Muscle of leg (tissue), 11 donors: ENCODE results near the gene NOL9. TPM values are rescaled to one million over a fixed set of nuclear protein-coding genes. Genes with fewer than 3 reads are reported as not detected.

Experiments used
- DNase-seq: peaks from one replicate; pipeline ENCODE4 v3.0.0; 2013
- H3K27ac ChIP-seq: one replicate; pipeline ENCODE4 v1.5.1; 2013; ENCODE audit warnings: mild to moderate bottlenecking, low read length, control low read depth
- H3K27me3 ChIP-seq: one replicate; pipeline ENCODE4 v1.6.1; 2013; ENCODE audit warnings: low read length; ENCODE audit not compliant: control insufficient read depth, insufficient read depth
- H3K36me3 ChIP-seq: one replicate; pipeline ENCODE4 v1.6.1; 2013; ENCODE audit warnings: low read length; ENCODE audit not compliant: control insufficient read depth, insufficient read depth
- H3K4me1 ChIP-seq: one replicate; pipeline ENCODE4 v1.6.1; 2013; ENCODE audit warnings: low read length; ENCODE audit not compliant: control insufficient read depth, insufficient read depth
- H3K4me3 ChIP-seq: one replicate; pipeline ENCODE4 v1.5.1; 2013; ENCODE audit warnings: low read length, control low read depth
- H3K9me3 ChIP-seq: replicated peaks from 2 replicates; pipeline ENCODE4 v1.6.1; 2013; ENCODE audit warnings: low read depth, low read length; ENCODE audit not compliant: control insufficient read depth
- WGBS: methylation state at CpG from one replicate; pipeline ENCODE4 v1.1.5; 2013; ENCODE audit warnings: missing lambda C conversion rate; ENCODE audit not compliant: insufficient coverage; 5-methylcytosine and 5-hydroxymethylcytosine counted together
- polyA plus RNA-seq, 8 donors: library from polyadenylated mRNA; unstranded; fragments of 120-200 nt; gene quantifications; one replicate each; pipeline versions ENCODE4 v1.2.1 to v1.2.3, GENCODE V29; 2013; ENCODE audit warnings: inconsistent platforms in 1 of 8, low replicate concordance in 1 of 8; ENCODE audit not compliant: insufficient read length in 8 of 8, insufficient read depth in 1 of 8
- total RNA-seq: library from RNA; stranded (reverse); fragments of 120-200 nt; gene quantifications from one replicate; pipeline ENCODE4 v1.2.4, GENCODE V29; 2013

NOL9 gene
- total and polyA plus RNA-seq, 9 donors = 10.0 to 19.1 (median 13.9) TPM

DNA sequence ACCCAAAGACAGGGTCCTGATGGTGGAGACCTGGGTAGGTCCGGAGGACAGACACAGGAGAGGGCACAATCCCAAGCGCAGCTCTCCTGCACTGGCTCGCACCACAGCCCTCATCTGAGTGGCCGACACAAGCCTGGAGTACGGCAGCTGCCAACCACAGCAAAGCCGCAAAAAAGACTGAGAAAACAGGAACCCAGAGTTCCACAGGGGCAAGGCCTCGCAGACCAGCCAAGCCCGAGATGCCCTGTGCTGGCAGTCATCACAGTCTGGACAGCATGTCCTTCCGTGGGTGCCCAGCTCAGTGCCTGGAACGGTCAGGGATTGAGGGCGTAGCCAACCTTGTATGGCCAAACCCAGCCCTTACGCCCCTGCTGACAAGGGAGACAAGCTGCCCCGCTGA is 36.9 kb upstream of the NOL9 start:
- Histone ChIP-seq H3K4me3 (no peak overlapping the region), H3K36me3 (peaks cover 84% of the 10 kb centered on the region), H3K27me3 (no peaks in the 10 kb centered on the region), H3K9me3 (no peaks in the 10 kb centered on the region), H3K27ac (no peak overlapping the region), H3K4me1 (peaks cover 54% of the 10 kb centered on the region)
- DNase-seq = no peak
- 90% methylated on average over 13 of the region's 13 CpGs for WGBS

DNA sequence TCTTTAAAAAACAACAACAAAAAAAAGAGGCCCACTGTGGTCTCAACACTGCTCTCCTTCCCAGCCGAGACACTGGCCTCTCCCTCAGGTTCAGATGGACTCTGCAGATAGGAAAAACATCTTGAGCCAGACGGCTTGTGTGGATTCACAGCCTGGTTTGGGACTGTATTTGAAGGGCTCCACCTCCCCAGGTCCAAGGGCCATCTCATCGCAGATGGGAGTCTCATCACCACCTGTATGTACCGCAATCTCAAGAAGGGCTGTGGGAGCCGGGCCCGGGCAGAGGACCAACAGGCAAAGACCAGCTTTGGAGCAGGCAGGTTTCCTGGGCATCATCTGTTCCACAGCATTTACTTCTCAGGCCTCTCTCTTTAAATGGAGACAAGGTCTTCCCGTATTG is 35.7 kb upstream of the NOL9 start:
- no peak for DNase-seq
- Histone ChIP-seq H3K36me3 (peaks cover 75% of the 10 kb centered on the region), H3K27me3 (no peaks in the 10 kb centered on the region), H3K4me3 (no peak overlapping the region), H3K9me3 (no peaks in the 10 kb centered on the region), H3K27ac (no peak overlapping the region), H3K4me1 (peaks cover 56% of the 10 kb centered on the region)
- 85% methylated on average over 7 of the region's 7 CpGs for WGBS

DNA sequence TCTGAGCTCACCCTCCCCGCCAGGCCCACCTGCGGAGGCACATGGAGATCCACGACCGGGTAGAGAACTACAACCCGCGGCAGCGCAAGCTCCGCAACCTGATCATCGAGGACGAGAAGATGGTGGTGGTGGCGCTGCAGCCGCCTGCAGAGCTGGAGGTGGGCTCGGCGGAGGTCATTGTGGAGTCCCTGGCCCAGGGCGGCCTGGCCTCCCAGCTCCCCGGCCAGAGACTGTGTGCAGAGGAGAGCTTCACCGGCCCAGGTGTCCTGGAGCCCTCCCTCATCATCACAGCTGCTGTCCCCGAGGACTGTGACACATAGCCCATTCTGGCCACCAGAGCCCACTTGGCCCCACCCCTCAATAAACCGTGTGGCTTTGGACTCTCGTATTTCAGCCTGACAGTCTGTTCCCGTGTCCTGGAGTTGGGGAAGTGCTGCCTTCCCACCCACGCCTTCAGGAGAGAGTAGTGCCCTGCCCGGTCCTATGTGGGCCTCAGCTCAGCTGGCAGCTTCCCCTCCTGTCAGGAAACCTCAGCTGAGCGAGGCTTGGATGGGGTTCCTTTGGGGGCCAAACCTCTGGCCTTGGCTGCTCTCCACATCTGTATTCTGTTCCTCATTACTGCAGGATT is 34.7 kb upstream of the NOL9 start:
- H3K4me3 ChIP-seq = no peak overlapping the region
- peaks cover 70% of the 10 kb centered on the region for H3K36me3 ChIP-seq
- no peaks in the 10 kb centered on the region for H3K27me3 ChIP-seq
- H3K4me1 ChIP-seq = peaks cover 56% of the 10 kb centered on the region
- DNase-seq = no peak
- peak overlapping the region; percentile 17 for H3K27ac ChIP-seq
- 48% methylated on average over 18 of the region's 24 CpGs for WGBS
- H3K9me3 ChIP-seq = no peaks in the 10 kb centered on the region

DNA sequence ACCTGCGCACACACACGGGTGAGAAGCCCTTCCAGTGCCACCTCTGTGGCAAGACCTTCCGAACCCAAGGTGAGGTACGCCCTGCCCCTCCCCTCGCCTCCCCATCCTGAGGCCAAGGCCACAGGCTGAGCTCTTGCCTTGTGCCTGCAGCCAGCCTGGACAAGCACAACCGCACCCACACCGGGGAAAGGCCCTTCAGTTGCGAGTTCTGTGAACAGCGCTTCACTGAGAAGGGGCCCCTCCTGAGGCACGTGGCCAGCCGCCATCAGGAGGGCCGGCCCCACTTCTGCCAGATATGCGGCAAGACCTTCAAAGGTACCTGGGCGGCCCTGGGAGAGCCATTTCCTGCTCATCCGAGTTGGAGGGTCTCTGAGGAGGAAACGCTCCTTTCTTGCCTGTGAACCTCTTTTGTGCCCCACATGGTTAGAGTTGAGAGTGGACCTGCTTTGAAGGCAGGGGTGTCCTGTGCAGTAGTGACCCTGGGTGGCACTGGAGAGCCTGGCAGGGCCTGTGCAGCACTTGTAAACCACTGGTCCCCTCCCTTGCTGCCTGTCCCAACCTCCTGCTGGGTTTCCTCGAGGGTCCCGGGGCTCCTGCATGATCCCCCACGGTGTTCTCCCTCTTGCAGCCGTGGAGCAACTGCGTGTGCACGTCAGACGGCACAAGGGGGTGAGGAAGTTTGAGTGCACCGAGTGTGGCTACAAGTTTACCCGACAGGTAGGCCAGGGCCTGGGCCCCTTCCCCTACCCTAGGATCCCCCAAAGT is 34.0 kb upstream of the NOL9 start:
- Histone ChIP-seq H3K27ac (no peak overlapping the region), H3K4me3 (no peak overlapping the region), H3K9me3 (no peaks in the 10 kb centered on the region), H3K36me3 (peaks cover 63% of the 10 kb centered on the region), H3K4me1 (peaks cover 56% of the 10 kb centered on the region), H3K27me3 (no peaks in the 10 kb centered on the region)
- WGBS = 70% methylated on average over 17 of the region's 25 CpGs
- no peak for DNase-seq

DNA sequence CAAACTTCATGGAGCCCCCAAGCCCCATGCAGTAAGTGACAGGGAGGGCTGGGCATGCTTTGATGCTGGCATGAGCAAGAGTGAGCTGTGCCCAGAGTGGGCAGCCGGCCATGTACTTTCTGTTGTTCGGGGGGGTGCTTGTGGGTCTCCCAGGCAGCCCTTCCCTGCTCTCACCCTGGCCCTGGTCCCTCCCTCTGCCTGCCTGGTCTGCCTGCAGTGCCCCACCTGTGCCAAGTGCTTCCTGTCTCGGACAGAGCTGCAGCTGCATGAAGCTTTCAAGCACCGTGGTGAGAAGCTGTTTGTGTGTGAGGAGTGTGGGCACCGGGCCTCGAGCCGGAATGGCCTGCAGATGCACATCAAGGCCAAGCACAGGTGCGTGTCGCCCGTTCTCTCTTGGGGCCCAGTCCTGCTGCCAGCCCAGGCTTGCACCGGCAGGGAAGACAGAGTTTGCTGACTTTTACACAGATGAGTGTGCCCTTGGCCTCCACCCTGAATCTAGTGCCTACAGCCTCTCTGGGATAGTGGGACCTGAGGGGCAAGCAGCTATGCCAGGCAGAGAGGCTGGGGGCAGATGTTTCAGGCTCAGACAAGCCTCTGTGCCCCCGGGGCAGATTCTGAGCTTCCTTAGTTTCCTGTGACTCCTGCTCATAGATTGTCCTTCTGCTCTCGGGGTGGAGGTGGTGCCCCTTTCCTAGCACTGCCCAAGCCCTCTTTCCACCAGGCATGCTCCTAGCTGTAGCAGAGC is 33.1 kb upstream of the NOL9 start:
- no peak overlapping the region for H3K4me3 ChIP-seq

DNA sequence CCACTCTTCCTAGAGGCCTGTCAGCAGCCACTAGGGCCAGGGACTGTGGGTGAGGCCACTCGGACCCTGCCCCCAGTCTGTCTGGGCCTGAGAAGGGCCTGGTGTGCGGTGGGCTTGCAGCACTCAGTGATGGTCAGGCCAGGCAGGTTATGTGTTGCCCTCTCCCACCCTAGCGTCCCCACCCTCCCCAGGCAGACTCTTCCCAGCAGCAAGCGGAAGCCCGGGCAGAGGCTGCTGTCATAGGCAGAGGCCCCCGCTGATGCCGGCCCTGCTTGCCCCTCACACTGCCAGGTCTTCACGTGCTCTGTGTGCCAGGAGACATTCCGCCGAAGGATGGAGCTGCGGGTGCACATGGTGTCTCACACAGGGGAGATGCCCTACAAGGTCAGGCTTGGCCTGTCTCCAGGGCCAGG is 32.1 kb upstream of the NOL9 start:
- Histone ChIP-seq H3K27me3 (no peaks in the 10 kb centered on the region), H3K4me3 (no peak overlapping the region), H3K9me3 (no peaks in the 10 kb centered on the region), H3K4me1 (peaks cover 50% of the 10 kb centered on the region), H3K27ac (no peak overlapping the region), H3K36me3 (peaks cover 48% of the 10 kb centered on the region)
- DNase-seq = no peak
- WGBS = 84% methylated on average over 11 of the region's 11 CpGs

More for the DNA sequence above, 33.1 kb upstream of the NOL9 start:
- DNase-seq = peak; percentile 76
- Histone ChIP-seq H3K9me3 (no peaks in the 10 kb centered on the region), H3K4me1 (peaks cover 51% of the 10 kb centered on the region), H3K27me3 (no peaks in the 10 kb centered on the region), H3K36me3 (peaks cover 55% of the 10 kb centered on the region), H3K27ac (peak overlapping the region; percentile 47)
- 77% methylated on average over 11 of the region's 13 CpGs for WGBS

DNA sequence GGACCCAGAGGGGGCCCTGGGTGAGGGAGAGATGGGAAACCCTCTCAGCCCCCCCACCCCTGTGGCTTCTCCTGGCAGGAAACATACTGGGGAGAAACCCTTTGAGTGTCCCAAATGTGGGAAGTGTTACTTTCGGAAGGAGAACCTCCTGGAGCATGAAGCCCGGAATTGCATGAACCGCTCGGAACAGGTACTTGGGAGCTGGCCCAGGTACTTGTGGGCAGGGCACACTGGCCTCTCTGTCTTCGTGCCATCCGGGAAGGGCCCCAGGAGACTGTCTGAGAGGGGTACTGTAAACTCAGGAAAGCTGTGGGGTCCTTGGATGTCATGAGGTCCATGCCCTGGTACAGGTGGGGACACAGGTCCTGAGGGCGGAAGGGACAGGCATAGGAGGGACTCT is 31.5 kb upstream of the NOL9 start:
- Histone ChIP-seq H3K4me1 (peaks cover 52% of the 10 kb centered on the region), H3K27me3 (no peaks in the 10 kb centered on the region), H3K4me3 (no peak overlapping the region), H3K36me3 (peaks cover 43% of the 10 kb centered on the region), H3K27ac (no peak overlapping the region), H3K9me3 (no peaks in the 10 kb centered on the region)
- DNase-seq = no peak
- 89% methylated on average over 7 of the region's 7 CpGs for WGBS

DNA sequence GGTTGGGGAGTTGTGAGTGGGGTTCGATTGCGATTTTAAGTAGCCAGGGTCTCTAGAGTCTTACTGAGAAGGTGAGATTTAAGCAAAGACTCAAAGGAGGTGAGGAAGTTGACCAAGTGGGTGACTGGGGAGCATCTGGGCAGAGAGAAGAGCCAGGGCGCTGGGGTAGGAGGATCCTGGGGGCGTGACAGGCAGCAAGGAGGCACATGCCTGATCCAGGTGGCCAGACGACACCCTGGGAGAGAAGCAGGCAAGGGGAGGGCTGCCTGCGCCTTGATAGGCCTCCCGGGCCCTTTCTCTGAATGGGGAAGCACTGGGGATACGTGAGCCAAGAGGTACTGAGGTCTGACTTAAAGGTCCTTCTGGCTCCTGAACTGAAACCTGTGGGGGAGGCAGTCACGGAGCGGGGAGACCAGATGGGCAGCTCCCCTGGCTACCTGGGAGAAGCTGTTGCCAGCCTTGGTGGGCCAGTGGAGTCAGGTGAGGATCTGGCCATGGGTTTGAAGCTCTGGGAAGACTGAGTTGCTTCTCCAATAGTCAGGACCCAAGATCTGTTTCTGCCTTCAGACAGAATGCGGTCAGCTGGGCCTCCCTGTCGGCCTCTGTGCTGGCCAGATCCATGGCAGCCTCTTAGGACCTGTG is 30.9 kb upstream of the NOL9 start:
- peaks cover 58% of the 10 kb centered on the region for H3K4me1 ChIP-seq

DNA sequence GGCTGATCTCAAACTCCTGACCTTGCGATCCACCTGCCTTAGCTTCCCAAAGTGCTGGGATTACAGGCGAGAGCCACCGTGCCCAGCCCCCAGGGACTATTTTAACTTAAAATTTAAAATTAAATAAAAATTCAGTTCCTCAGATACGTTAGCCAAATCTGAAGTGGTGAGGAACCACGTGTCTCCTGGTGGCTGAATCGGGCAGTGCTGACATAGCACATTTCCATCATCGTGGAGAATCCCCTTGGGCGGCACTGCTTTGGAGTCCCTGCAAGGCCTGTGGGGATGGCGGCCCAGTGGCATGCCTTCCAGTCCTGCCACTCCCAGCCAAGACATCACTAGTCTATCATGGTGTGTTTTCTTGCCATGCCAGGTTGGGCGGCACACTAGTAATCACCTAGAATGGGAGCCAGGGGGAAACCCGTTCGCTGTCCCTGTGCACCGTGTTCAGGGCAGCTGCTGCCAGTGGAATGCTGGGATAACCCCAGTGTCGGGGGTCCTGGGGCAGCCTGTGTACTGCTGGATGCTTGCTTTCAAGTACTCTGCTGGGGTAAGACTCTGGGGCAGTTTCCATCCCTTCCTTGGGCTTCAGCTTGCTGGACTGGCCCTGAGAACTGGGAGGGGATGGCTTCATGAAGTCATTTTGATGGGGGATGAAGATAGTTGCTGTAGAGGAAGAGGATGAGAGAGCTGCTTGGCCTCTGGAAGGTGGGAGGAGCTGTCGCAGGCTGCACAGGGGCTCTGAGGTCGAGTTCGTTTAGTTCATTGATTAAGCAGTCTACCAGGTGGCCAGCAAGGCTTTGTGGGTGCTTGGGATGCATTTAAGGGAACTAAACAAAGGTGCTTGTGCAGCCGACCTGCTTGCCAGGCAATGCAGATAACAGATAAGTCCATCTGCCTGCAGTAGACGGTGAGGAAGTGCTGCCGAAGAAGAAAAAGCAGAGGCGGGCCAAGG is 30.1 kb upstream of the NOL9 start:
- H3K4me1 ChIP-seq = peaks cover 55% of the 10 kb centered on the region
- no peak overlapping the region for H3K27ac ChIP-seq
- peaks cover 28% of the 10 kb centered on the region for H3K36me3 ChIP-seq
- no peaks in the 10 kb centered on the region for H3K9me3 ChIP-seq
- H3K27me3 ChIP-seq = no peaks in the 10 kb centered on the region
- H3K4me3 ChIP-seq = no peak overlapping the region
- 78% methylated on average over 21 of the region's 21 CpGs for WGBS
- DNase-seq = no peak

More for the DNA sequence above, 30.9 kb upstream of the NOL9 start:
- Histone ChIP-seq H3K27me3 (no peaks in the 10 kb centered on the region), H3K27ac (no peak overlapping the region), H3K4me3 (no peak overlapping the region), H3K36me3 (peaks cover 36% of the 10 kb centered on the region), H3K9me3 (no peaks in the 10 kb centered on the region)
- WGBS = 72% methylated on average over 11 of the region's 12 CpGs
- DNase-seq = no peak
